PC-3 (cell line): ENCODE results near the gene PLSCR4. TPM values are rescaled to one million over a fixed set of nuclear protein-coding genes. Genes with fewer than 3 reads are reported as not detected.

Experiments
- ATAC-seq: fragments of 200-7000 bp; cut with Tn5 transposase; 2 replicates; pipeline ENCODE4 v1.9.1; 2020; ENCODE audit warnings: mild to moderate bottlenecking, moderate library complexity
- BruUV-seq: library from RNA; stranded (reverse); fragments of 400-500 nt; replicated peaks from 2 replicates; lab custom pipeline; 2021; lab: Mats Ljungman, UMichigan
- CTCF ChIA-PET: fragments of 300-600 bp; sonication (Branson Sonifier 250); formaldehyde crosslinking; loops from one replicate; lab custom pipeline; 2022; ENCODE audit warnings: antibody characterized with exemption; lab: Charles Lee
- POLR2A ChIA-PET: fragments of 300-600 bp; sonication (Branson Sonifier 250); formaldehyde crosslinking; loops from one replicate; lab custom pipeline; 2022; ENCODE audit warnings: antibody characterized with exemption; ENCODE audit not compliant: unreplicated experiment; lab: Charles Lee
- DNase-seq: peaks from one replicate; pipeline ENCODE4 v3.0.0-alpha.2; 2015
- H2AFZ ChIP-seq: fragments of 300-600 bp; sonication (generic); 2 replicates; pipeline ENCODE4 v1.6.0; 2016; ENCODE audit warnings: antibody characterized with exemption, low read length
- H3F3A ChIP-seq: fragments of 300-600 bp; sonication (generic); one replicate; pipeline ENCODE4 v1.6.0; 2017; ENCODE audit warnings: antibody characterized with exemption, low read length, control low read depth, mild to moderate bottlenecking; ENCODE audit not compliant: unreplicated experiment
- H3K27ac ChIP-seq: fragments of 300-600 bp; sonication (generic); 2 replicates; pipeline ENCODE4 v1.5.1; 2016; ENCODE audit warnings: mild to moderate bottlenecking, low read length
- H3K27me3 ChIP-seq: fragments of 300-600 bp; sonication (generic); 2 replicates; pipeline ENCODE4 v1.6.1; 2016; ENCODE audit warnings: low read length, mixed read lengths
- H3K36me3 ChIP-seq: fragments of 300-600 bp; sonication (generic); 2 replicates; pipeline ENCODE4 v1.6.1; 2016; ENCODE audit warnings: low read depth, mixed run types, low read length, mixed read lengths
- H3K4me1 ChIP-seq: fragments of 300-600 bp; sonication (generic); 2 replicates; pipeline ENCODE4 v1.5.1; 2016; ENCODE audit warnings: low read length; ENCODE audit not compliant: insufficient read depth
- H3K4me2 ChIP-seq: fragments of 300-600 bp; sonication (generic); 2 replicates; pipeline ENCODE4 v1.6.0; 2016; ENCODE audit warnings: low read length
- H3K4me3 ChIP-seq: fragments of 300-600 bp; sonication (generic); 2 replicates; pipeline ENCODE4 v1.5.1; 2016; ENCODE audit warnings: mild to moderate bottlenecking, low read length, mixed read lengths
- H3K79me2 ChIP-seq: fragments of 300-600 bp; sonication (generic); 2 replicates; pipeline ENCODE4 v1.6.1; 2017; ENCODE audit warnings: low read length, mixed read lengths
- H3K9ac ChIP-seq: fragments of 300-600 bp; sonication (generic); 2 replicates; pipeline ENCODE4 v1.6.0; 2016; ENCODE audit warnings: mild to moderate bottlenecking, low read length
- H3K9me2 ChIP-seq: fragments of 300-600 bp; sonication (generic); replicated peaks from 2 replicates; pipeline ENCODE4 v1.6.1; 2016; ENCODE audit warnings: mixed run types, low read length, mixed read lengths
- H3K9me3 ChIP-seq: fragments of 300-600 bp; sonication (generic); 2 replicates; pipeline ENCODE4 v1.6.1; 2016; ENCODE audit warnings: low read length, mixed read lengths
- H4K20me1 ChIP-seq: fragments of 300-600 bp; sonication (generic); 2 replicates; pipeline ENCODE4 v1.6.1; 2016; ENCODE audit warnings: low read length, mixed read lengths
- CTCF ChIP-seq: fragments of 300-600 bp; sonication (generic); conservative IDR thresholded peaks from 2 replicates; pipeline ENCODE4 v1.5.1; 2017; ENCODE audit warnings: antibody characterized with exemption, low read depth, mild to moderate bottlenecking, low read length
- EZH2 ChIP-seq: fragments of 300-600 bp; sonication (generic); IDR thresholded peaks from one replicate; pipeline ENCODE4 v1.6.1; 2017; ENCODE audit warnings: antibody characterized with exemption, mild to moderate bottlenecking, low read length; ENCODE audit not compliant: unreplicated experiment
- EZH2phosphoT487 ChIP-seq: fragments of 300-600 bp; sonication (generic); IDR thresholded peaks from 2 replicates; pipeline ENCODE4 v1.6.1; 2018; ENCODE audit warnings: mild to moderate bottlenecking, antibody characterized with exemption, low read length, borderline replicate concordance
- intact Hi-C: fragments of 100-400 bp; cut with micrococcal nuclease; formaldehyde crosslinking; loops from 2 replicates; pipeline ENCODE4 v1.9.0; 2023
- total RNA-seq: library from RNA; depleted of rRNA; stranded (reverse); fragments of >200 nt; gene quantifications from 2 replicates; pipeline ENCODE4 v1.2.3, GENCODE V29; 2014

PLSCR4 gene
- total RNA-seq, 1 experiment from 2014 or later, result 0.84 TPM

- H3K4me3 ChIP-seq, result no peak overlapping the region
- ATAC-seq (peak; percentile 70), DNase-seq (peak; percentile 49)
- ChIA-PET POLR2A (no interaction called here), CTCF (no interaction called here)
- no peaks in the 10 kb centered on the region for H3K36me3 ChIP-seq
- H2AFZ ChIP-seq, result 0 out of 2 replicates have a peak overlapping the region, but pooled peaks have one; percentile 6
- H3K27me3 ChIP-seq, result no peaks in the 10 kb centered on the region
- peaks cover 28% of the 10 kb centered on the region for H3K4me1 ChIP-seq
- no peak overlapping the region for H3K9ac ChIP-seq
- intact Hi-C loops, result no loop called here
- H3K9me3 ChIP-seq, result no peaks in the 10 kb centered on the region
- no TSS peak for BruUV-seq
- TF ChIP-seq EZH2phosphoT487 (no peak), CTCF (no peak), EZH2 (no peak)
- H3K9me2 ChIP-seq, result no peaks in the 10 kb centered on the region
- H3K4me2 ChIP-seq, result 0 out of 2 replicates have a peak overlapping the region, but pooled peaks have one; percentile 10
- H3F3A ChIP-seq, result no peaks in the 10 kb centered on the region
- H3K79me2 ChIP-seq, result no peaks in the 10 kb centered on the region
- H3K27ac ChIP-seq, result no peak overlapping the region
- no peaks in the 10 kb centered on the region for H4K20me1 ChIP-seq
Measured at GRCh38 chr3:146217324-146217723, 33.6 kb downstream of the PLSCR4 start.

- H3F3A ChIP-seq, result no peaks in the 10 kb centered on the region
- no peak for ATAC-seq
- no peak overlapping the region for H3K4me3 ChIP-seq
- H3K27me3 ChIP-seq, result no peaks in the 10 kb centered on the region
- no peaks in the 10 kb centered on the region for H3K9me3 ChIP-seq
- H3K36me3 ChIP-seq, result no peaks in the 10 kb centered on the region
- no peaks in the 10 kb centered on the region for H4K20me1 ChIP-seq
- no peak overlapping the region for H3K4me2 ChIP-seq
- no peak overlapping the region for H3K9ac ChIP-seq
- intact Hi-C loops, result no loop called here
- CTCF ChIA-PET, result no interaction called here
- no peaks in the 10 kb centered on the region for H3K79me2 ChIP-seq
- no peak overlapping the region for H3K27ac ChIP-seq
- no peaks in the 10 kb centered on the region for H3K9me2 ChIP-seq
- peaks cover 19% of the 10 kb centered on the region for H3K4me1 ChIP-seq
- no peak for DNase-seq
- no peak for TF ChIP-seq EZH2
- TF ChIP-seq CTCF, result no peak
- TF ChIP-seq EZH2phosphoT487, result no peak
- H2AFZ ChIP-seq, result no peak overlapping the region
- POLR2A ChIA-PET, result no interaction called here
- no TSS peak for BruUV-seq
Measured at GRCh38 chr3:146214493-146214892, 36.4 kb downstream of the PLSCR4 start.

- Histone ChIP-seq H4K20me1 (no peaks in the 10 kb centered on the region), H3K9me2 (no peaks in the 10 kb centered on the region), H3K9me3 (no peaks in the 10 kb centered on the region), H3K4me3 (no peak overlapping the region), H3K9ac (no peak overlapping the region), H3K27ac (no peak overlapping the region), H3K36me3 (no peaks in the 10 kb centered on the region), H3K79me2 (no peaks in the 10 kb centered on the region), H3K4me1 (no peaks in the 10 kb centered on the region), H3K27me3 (no peaks in the 10 kb centered on the region), H3F3A (no peaks in the 10 kb centered on the region), H3K4me2 (no peak overlapping the region), H2AFZ (no peak overlapping the region)
- TF ChIP-seq EZH2 (no peak), EZH2phosphoT487 (no peak), CTCF (no peak)
- CTCF ChIA-PET, result no interaction called here
- ATAC-seq (no peak), DNase-seq (no peak)
- intact Hi-C loops, result no loop called here
- BruUV-seq, result no TSS peak
- POLR2A ChIA-PET, result no interaction called here
Measured at GRCh38 chr3:146209371-146209770, 41.5 kb downstream of the PLSCR4 start.
